Mesodermal cell (in vitro differentiated cells): Measurements from ENCODE around the gene TDRD12.
"Not testable (repeated sequence)": the region's sequence is repeated elsewhere in the genome, so short reads cannot be mapped to it uniquely, and the experiment has no call there.

Source experiments
- H3K27ac ChIP-seq: 2 replicates; pipeline ENCODE4 v1.7.0; 2013; ENCODE audit warnings: mild to moderate bottlenecking, low read depth, low read length, moderate library complexity; ENCODE audit not compliant: severe bottlenecking
- H3K36me3 ChIP-seq: 2 replicates; pipeline ENCODE4 v1.7.1; 2013; ENCODE audit warnings: mild to moderate bottlenecking, low read length, moderate library complexity; ENCODE audit not compliant: control insufficient read depth, insufficient read depth
- H3K4me1 ChIP-seq: one replicate; pipeline ENCODE4 v1.7.1; 2013; ENCODE audit warnings: mild to moderate bottlenecking, low read length; ENCODE audit not compliant: insufficient read depth, control insufficient read depth, poor library complexity, severe bottlenecking
- H3K4me3 ChIP-seq: 2 replicates; pipeline ENCODE4 v1.7.0; 2013; ENCODE audit warnings: low read length, control low read depth, mild to moderate bottlenecking; ENCODE audit not compliant: insufficient read depth, poor library complexity, severe bottlenecking; ENCODE audit errors: extremely low read depth
- H3K9me3 ChIP-seq: 2 replicates; pipeline ENCODE4 v1.7.1; 2013; ENCODE audit warnings: mild to moderate bottlenecking, low read length, moderate library complexity; ENCODE audit not compliant: control insufficient read depth
- WGBS, 2 experiments: methylation state at CpG; one replicate each; pipeline ENCODE4 v1.1.5; 2013; ENCODE audit warnings: missing lambda C conversion rate in 2 of 2; ENCODE audit not compliant: insufficient coverage in 2 of 2; 5-methylcytosine and 5-hydroxymethylcytosine counted together

TDRD12 gene

GRCh38 chr19:32718286-32718685 is 1.3 kb upstream of the TDRD12 start:
- Histone ChIP-seq H3K4me3 (no peak overlapping the region), H3K36me3 (peaks cover 1% of the 10 kb centered on the region), H3K9me3 (no peaks in the 10 kb centered on the region), H3K27ac (no peak overlapping the region), H3K4me1 (no peaks in the 10 kb centered on the region)
- 93 to 95% methylated on average over 7 of the region's 7 CpGs for WGBS, 2 experiments

GRCh38 chr19:32720216-32720935 is 809 bp downstream of the TDRD12 start:
- Histone ChIP-seq H3K4me1 (no peaks in the 10 kb centered on the region), H3K4me3 (no peak overlapping the region), H3K9me3 (no peaks in the 10 kb centered on the region), H3K36me3 (no peaks in the 10 kb centered on the region), H3K27ac (no peak overlapping the region)
- 93 to 100% methylated on average over 7 to 11 of the region's 22 CpGs for WGBS, 2 experiments

- Histone ChIP-seq H3K27ac (no peak overlapping the region), H3K36me3 (no peaks in the 10 kb centered on the region), H3K4me3 (no peak overlapping the region), H3K4me1 (no peaks in the 10 kb centered on the region), H3K9me3 (no peaks in the 10 kb centered on the region)
- WGBS, 2 experiments = 90 to 95% methylated on average over 17 to 18 of the region's 22 CpGs
Measured at GRCh38 chr19:32720936-32721250, 1.3 kb downstream of the TDRD12 start.

DNA sequence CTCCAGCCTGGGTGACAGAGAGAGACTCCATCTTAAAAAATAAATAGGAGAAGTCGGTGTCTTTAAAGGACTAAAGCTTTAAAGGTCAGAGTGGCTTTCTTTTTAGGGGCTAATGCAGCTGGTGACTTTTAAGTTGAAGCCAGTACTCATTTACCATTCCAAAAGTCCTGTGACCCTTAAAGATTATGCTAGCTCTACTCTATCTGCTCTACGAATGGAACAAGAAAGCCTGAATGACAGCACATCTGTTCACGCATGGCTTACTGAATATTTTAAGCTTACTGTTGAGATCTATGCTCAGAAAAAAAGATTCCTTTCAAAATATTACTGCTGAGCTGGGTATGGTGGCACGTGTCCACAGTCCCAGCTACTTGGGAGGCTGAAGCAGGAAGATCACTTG is 16.4 kb downstream of the TDRD12 start:
- Histone ChIP-seq H3K36me3 (no peaks in the 10 kb centered on the region), H3K4me1 (no peaks in the 10 kb centered on the region), H3K27ac (no peak overlapping the region), H3K9me3 (no peaks in the 10 kb centered on the region), H3K4me3 (no peak overlapping the region)
- 94 to 100% methylated on average over 2 to 3 of the region's 4 CpGs for WGBS, 2 experiments

- WGBS, 2 experiments = 96 to 100% methylated on average over 7 of the region's 9 CpGs
- Histone ChIP-seq H3K9me3 (no peaks in the 10 kb centered on the region), H3K4me3 (no peak overlapping the region), H3K36me3 (no peaks in the 10 kb centered on the region), H3K4me1 (peaks cover 9% of the 10 kb centered on the region), H3K27ac (no peak overlapping the region)
Measured at GRCh38 chr19:32743021-32743420, 23.5 kb downstream of the TDRD12 start.

GRCh38 chr19:32743447-32743846 is 23.9 kb downstream of the TDRD12 start:
- H3K36me3 ChIP-seq = no peaks in the 10 kb centered on the region
- H3K9me3 ChIP-seq = no peaks in the 10 kb centered on the region
- H3K4me3 ChIP-seq = no peak overlapping the region
- WGBS, 2 experiments = 92 to 97% methylated on average over 3 of the region's 4 CpGs
- H3K4me1 ChIP-seq = peaks cover 9% of the 10 kb centered on the region
- H3K27ac ChIP-seq = no peak overlapping the region

DNA sequence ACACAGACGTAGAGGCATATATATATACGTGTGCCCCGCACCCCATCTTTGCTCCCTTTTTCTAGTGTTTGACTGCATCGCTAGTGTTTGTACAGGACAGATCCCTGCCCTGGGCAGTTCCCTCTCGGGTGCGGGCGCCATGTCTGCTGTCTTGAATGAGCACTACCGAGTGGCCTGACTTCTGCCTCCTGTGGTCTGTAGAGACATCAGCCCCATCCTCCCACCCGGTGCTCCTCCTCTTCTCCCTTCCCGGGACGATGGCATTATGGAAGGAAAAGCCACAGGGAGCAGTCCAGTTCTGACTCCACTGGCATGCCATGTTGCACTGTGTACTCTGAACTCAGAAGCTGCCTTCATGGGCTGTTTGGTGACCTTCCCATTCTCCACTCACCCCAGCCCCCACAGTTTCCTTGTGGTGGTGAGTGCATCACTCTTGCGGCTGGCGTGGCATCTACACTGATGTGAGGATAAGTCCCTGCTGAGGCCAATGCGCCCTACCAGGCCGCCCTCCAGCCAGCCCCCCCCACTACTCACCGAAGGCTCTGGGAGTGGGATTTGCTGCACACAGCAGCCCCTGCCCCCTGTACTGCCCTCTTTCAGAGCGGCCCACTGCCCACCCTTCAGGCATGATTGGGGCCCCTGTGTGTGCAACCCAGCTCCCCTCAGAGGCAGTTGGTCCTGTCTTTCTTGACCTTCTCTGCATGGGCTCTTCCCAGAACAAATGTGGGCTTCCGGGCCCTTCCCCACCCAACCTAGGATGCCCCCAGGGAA is 25.2 kb downstream of the TDRD12 start:
- no peak overlapping the region for H3K27ac ChIP-seq
- H3K4me3 ChIP-seq = no peak overlapping the region
- WGBS, 2 experiments = 90% methylated on average over 13 to 16 of the region's 18 CpGs
- H3K36me3 ChIP-seq = no peaks in the 10 kb centered on the region
- H3K4me1 ChIP-seq = peaks cover 9% of the 10 kb centered on the region
- no peaks in the 10 kb centered on the region for H3K9me3 ChIP-seq

DNA sequence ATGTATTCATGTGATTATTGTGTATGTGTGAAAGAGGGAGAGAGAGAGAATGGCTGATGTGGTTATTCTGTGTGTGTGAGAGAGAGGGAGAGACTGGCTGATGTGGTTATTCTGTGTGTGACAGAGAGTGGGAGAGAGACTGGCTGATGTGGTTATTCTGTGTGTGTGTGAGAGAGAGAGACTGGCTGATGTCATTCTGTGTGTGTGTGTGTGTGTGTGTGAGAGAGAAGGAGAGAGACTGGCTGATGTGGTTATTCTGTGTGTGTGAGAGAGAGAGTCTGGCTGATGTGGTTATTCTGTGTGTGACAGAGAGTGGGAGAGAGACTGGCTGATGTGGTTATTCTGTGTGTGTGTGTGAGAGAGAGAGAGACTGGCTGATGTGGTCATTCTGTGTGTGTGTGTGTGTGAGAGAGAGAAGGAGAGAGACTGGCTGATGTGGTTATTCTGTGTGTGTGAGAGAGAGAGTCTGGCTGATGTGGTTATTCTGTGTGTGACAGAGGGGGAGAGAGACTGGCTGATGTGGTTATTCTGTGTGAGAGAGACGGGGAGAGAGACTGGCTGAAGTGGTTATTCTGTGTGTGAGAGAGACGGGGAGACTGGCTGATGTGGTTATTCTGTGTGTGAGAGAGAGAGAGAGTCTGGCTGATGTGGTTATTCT is 26.2 kb downstream of the TDRD12 start:
- not testable (repeated sequence) for H3K9me3 ChIP-seq, H3K4me1 ChIP-seq, H3K27ac ChIP-seq, H3K4me3 ChIP-seq, H3K36me3 ChIP-seq
- WGBS, 2 experiments = 93 to 95% methylated on average over 2 of the region's 2 CpGs

DNA sequence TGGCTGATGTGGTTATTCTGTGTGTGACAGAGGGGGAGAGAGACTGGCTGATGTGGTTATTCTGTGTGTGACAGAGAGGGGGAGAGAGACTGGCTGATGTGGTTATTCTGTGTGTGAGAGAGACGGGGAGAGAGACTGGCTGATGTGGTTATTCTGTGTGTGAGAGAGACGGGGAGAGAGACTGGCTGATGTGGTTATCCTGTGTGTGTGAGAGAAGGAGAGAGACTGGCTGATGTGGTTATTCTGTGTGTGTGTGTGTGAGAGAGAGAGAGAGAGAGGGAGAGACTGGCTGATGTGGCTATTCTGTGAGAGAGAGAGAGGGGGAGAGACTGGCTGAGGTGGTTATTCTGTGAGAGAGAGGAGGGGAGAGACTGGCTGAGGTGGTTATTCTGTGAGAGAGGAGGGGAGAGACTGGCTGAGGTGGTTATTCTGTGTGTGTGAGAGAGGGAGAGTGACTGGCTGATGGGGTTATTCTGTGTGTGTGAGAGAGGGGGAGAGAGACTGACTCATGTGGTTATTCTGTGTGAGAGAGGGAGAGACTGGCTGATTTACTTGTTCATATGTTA is 27.1 kb downstream of the TDRD12 start:
- not testable (repeated sequence) for H3K9me3 ChIP-seq, H3K36me3 ChIP-seq, H3K27ac ChIP-seq, H3K4me3 ChIP-seq, H3K4me1 ChIP-seq
- 55 to 67% methylated on average over 2 of the region's 2 CpGs for WGBS, 2 experiments

DNA sequence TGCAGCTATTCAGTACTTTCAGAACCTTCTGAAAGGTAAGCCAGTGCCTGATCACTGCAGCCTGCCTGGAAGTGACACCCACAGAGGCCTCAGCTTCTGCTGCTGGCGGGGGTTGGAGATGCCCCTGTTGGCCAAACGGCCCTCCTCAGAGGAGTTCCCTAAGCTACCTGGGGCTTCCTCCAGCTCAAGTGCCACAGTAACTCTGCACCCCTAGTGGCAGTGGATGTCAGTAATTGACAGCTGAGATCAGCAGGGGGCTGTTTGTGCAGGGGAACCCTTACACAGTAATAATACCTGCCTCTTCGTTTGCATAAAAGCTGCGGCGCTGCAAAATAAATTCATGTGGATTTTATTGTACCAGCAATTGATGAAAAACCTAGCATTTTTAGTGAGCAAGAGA is 28.9 kb downstream of the TDRD12 start:
- no peak overlapping the region for H3K27ac ChIP-seq
- no peak overlapping the region for H3K4me3 ChIP-seq
- peaks cover 7% of the 10 kb centered on the region for H3K4me1 ChIP-seq
- no peaks in the 10 kb centered on the region for H3K36me3 ChIP-seq
- no peaks in the 10 kb centered on the region for H3K9me3 ChIP-seq
- WGBS, 2 experiments = 40 to 70% methylated on average over 1 to 2 of the region's 5 CpGs
